Activated T-cell treated with anti-CD3 and anti-CD28 coated beads, Interleukin-2, amount 50 U/mL, for 1 hour (primary cell): ENCODE data around the gene APOL4.
"Not testable (repeated sequence)": the region's sequence is repeated elsewhere in the genome, so short reads cannot be mapped to it uniquely, and the experiment has no call there.

Source experiments
- DNase-seq: peaks from one replicate; pipeline ENCODE4 v3.0.0-alpha.2; 2020

The APOL4 gene

DNA sequence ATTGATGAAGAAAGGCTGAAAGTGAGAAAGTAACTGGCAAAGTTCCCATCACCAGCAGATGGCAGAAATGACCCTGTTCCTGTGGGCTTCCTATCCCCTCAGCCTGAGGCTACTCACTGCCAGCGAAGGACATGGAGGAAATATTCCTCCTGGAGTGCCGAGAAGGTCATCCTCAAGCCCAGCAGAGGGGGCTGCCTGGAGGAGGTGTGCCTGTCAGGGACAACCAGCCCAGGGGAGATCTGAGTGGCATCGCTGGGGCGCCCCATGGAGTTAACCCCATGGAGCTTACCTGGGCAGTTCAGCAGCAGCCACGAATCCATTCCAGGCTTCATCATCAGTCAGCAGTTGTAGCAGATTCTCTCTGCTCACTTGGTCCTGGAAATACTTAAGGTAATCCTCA, 29.4 kb upstream of the APOL4 start:
- not testable (repeated sequence) for DNase-seq

- not testable (repeated sequence) for DNase-seq
Observed at GRCh38 chr22:36229649-36230048, 28.0 kb upstream of the APOL4 start.

- DNase-seq = no peak
Observed at GRCh38 chr22:36228944-36229343, 27.3 kb upstream of the APOL4 start.

DNA sequence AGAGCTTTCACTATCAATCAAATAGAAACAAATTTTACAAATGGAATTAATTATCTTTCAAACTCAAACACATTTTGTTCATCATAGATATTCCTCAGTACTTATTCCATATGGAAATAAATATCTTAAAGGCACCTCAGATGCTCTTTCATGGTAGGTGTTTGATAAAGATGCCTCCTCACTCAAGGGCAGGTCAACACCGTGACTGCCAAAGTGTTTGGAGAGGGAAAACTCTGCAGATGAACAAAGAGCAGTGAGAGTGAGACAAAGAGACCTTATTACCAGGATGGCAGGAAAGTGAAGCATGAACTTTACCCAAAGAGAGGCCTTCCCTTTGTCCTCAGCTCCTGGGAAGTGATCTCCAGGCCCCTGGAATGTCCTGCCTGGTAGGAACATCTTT, 26.8 kb upstream of the APOL4 start:
- not testable (repeated sequence) for DNase-seq

DNA sequence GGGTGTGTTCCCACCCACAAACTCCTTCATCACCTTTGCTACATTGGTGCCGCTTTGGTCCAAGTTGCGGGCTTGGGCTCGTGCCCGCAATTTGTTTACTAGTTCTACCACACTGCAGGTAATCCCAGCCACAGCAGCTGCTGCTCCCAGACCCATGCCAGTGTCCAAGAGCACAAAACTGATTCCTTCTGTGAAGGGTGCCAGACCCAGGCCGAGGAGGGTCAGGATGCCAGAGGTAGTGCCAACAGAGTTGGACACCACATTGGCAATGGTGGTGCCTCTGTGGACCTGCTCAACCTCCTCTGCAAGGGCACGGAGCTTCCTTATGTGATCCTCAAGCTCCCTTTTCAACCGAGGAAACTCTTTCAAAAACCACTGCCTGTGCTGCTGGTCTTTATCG, 26.2 kb upstream of the APOL4 start:
- no peak for DNase-seq

DNA sequence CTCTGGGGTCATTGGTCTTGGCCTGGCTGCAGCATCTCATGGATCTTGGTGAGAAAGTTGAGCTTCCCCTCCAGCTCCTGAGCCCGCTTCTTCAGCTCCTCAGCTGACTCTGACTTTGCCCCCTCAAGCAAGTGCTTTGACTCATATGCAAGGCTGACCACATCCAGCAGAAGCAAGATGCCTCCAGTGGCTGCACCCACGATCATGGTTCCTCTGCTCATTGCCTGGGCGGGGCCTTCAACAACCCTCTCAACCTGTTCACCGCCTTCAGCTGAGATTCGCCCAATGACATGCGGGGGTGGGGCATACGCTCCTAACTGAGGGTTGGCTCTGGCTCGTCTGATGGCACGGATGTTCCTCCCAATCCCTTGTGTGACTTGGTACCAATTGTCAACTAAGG, 25.8 kb upstream of the APOL4 start:
- DNase-seq = no peak

DNA sequence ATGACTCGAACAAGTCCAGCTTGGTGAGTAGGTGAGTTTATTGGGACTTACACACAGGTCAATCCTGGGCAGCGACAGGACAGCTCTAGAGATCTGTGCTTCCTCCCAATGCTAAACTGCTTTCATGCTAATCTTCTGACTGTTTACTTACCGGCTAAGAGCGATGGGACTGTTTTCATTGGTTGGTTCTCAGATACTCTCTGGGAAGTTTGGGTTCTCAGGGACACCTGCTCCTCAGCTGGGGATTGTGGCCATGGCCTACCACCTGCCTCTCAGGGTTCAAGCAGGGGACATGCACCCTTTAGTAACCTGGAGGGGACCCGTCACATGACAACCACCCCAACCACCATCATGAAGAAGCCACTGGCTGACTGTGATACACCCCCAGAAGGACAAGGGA, 24.6 kb upstream of the APOL4 start:
- DNase-seq = no peak

DNA sequence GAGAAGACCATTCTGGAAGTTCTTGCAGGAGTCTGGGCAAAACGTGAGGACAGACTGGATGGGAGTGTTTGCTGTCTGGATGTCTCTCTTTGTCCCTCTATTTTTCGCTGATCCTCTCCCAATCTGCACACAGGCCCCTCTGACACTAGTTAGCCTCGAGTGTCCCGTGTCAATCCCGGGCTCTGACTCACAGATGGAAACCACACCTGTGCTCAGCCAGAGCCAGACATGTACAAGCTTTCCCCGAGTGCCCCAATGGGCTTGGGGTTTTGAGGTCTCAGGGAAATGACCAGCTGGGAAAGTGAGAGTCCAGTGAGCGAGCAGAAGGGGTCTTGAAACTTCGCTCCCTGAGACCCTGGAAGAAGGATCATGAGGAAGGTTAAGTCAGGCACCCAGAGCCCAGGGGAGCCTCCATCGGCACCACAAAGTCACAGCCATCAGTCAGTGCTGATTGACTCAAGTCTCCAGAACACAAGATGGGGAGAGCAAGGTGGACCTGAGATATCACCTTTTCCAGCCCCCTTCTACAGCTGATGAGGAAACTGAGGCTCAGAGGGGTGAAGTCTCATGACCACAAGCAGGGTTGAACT, 23.8 kb upstream of the APOL4 start:
- DNase-seq = no peak

DNA sequence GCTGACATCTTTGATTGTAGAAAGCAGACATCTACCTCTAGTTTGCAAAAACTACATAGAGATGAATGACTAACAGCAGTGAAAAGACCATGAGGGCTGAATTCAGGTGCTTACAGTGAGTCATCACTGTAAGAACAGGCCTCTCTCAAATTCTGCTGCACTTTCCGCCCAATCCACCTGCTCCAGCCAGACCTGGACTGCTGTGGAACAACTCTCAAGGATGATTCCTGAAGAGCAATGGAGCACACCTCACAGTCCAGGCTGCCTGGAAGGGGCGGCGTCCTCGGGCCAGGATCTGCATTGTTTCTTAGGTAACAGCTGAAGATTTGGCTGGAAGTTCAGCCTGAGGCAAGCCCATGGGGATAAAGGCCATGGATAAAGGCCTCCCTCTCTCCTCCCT, 22.6 kb upstream of the APOL4 start:
- no peak for DNase-seq

DNA sequence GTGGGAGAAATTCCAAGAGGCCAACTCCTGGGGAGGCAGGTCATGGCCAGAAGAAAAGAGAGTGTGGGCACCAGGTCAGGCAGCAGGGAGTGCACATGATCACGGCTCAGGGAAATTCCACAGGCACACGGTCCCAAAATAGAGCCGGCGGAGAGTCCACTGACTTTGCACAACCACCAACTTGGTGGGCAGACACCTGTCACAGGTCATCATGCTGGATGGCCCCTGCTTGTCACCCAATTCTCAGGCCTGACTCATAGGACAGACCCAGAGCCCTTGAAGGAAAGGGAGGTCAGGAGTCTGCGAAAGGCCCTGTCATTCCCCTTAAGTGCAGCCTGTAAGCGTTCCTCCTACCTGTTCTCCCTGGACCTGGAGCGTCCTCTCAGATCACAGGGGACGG, 21.9 kb upstream of the APOL4 start:
- no peak for DNase-seq

DNA sequence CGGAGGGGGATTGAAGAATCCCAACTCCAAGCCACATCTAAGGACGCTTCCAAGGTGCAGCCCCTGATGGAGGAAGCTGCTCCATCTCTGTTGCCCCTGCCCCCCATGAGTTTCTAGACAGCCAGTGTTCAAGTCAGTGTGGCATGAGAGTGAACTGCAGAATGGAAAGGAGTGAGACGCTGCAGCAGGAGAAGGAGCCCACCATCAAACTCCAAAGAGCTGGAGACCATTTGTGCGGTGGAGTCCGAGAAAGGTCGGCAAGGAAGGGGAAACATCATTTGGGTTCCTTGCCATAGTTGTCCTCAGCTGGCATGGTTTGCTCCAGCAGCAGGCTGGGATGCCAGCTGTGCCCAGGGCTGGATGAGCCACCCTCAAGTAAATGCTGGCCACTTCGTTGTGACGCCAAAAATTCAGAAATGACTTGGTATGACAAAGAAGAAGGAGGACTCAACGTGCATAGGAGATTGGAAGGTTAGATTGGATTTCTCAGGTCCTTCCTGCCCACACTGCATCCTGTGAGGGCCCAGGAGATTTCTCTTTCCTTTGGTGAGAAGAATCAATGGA, 21.4 kb upstream of the APOL4 start:
- no peak for DNase-seq

DNA sequence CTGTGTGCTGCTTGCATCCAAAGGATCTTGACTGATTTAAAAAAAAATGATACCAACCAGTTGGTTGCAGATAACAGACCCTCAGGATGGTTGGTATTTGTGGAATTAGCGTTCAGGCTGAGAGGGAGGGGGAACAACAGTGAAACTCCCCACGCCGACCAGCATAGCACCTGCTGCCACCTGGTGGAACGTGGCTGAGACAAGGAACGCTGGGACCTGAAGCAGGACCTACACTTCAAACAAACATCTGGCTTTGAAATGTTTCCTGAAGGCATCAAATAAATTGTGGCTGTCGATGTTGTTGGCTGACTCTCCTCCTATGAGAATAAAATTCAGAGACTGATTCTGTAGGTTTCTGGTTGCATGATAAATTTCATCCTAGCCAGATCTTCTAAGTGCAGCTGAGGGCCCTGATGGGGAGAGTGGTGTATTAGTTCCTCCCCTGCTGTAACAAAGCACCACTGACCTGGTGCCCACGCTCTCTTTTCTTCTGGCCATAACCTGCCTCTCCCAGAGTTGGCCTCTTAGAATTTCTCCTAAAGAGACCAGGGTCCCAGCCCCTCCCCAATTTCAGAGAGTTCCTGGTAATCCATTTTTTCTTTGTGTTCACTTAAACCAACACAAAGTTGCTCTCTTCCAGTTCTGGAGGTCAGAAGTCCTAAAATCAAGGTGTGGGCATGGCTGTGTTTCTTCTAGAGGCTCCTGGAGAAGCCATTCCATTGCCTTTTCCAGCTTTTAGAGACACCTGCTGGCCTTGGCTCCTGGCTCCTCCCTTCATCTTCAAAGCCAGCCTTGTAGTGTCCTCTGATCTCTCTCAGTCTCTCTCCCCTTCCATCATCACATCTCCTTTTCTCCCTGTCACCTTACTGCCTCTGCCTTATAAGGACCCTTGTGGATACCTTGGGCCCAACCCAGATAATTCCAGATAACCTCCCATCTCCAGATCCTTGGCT, 20.5 kb upstream of the APOL4 start:
- peak; percentile 63 for DNase-seq

DNA sequence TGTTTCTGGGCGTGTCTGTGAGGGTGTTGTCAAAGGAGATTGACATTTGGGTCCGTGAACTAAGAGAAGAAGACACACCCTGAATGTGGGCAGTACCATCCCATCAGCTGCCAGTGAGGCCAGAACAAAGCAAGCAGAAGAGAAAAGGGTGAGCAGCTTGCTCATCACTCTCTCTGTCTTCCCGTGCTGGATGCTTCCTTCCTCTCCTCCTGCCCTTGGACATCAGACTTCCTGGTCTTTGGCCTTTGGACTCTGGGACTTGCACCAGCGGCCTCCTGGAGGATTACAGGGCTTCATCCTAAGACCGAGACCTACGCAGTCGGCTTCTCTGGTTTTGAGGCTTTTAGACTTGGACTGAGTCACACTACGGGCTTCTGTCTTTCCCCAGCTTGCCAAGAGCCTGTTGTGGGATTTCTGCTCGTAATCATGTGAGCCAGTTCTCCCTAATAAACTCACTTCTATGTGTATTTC, 18.9 kb upstream of the APOL4 start:
- DNase-seq = no peak

DNA sequence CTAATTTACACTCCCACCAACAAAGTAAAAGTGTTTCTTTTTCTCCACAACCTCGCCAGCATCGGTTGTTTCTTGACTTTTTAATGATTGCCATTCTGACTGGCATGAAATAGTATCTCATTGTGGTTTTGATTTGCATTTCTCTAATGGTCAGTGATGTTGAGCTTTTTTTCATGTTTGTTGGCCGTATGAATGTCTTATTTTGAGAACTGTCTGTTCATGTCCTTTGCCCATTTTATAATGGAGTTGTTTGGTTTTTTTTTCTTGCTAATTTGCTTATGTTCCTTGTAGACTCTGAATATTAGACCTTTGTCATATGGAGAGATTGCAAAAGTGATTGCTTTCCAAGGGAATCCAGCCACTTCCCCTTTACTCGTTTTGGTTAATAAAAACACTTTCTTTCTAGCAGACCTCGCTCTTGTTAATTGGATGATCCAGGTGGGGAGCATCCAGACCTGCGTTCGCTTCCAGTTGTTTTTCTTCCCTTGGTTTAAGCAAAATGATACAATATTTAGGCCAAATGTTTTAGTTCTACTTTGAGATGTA, 17.1 kb upstream of the APOL4 start:
- DNase-seq = no peak

DNA sequence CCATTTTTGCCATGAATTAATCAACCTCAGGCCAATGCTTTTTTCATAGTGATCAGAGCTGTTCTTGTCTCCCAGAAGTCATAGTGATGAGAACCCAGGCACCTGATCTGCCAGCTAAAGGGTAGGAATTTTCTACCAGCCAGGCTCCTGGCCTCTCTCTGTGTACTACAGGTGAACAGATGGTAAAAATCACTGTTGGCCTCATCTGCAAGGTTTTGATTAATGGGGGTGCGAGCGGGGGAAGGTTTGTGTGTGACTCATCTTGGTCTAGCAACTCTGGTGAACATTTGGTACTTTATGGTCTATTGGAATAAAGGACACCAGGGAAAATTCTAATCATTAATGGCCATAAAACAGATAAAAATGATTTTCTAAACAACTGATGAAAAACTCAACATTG, 14.4 kb upstream of the APOL4 start:
- DNase-seq = no peak

GRCh38 chr22:36213586-36213985, 12.0 kb upstream of the APOL4 start:
- DNase-seq = no peak

- no peak for DNase-seq
Observed at GRCh38 chr22:36212901-36213300, 11.3 kb upstream of the APOL4 start.

GRCh38 chr22:36211237-36211861, 9.7 kb upstream of the APOL4 start:
- no peak for DNase-seq

- DNase-seq = no peak
Observed at GRCh38 chr22:36210224-36210623, 8.6 kb upstream of the APOL4 start.

DNA sequence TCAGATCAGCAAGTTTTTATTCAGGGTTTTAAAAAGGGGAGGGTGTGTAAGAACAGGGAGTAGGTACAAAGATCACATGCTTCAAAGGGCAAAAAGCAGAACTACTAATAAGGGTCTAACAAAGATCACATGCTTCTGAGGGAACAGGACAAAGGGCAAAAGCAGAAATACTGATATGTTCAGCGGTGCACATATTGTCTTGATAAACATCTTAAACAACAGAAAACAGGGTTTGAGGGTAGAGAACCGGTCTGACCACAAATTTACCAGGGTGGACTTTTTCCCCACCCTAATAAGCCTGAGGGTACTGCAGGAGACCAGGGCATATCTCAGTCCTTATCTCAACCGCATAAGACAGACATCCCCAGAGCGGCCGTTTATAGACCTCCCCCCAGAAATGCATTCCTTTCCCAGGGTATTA, 7.9 kb upstream of the APOL4 start:
- not testable (repeated sequence) for DNase-seq

- DNase-seq = no peak
Observed at GRCh38 chr22:36208914-36209313, 7.3 kb upstream of the APOL4 start.

- DNase-seq = no peak
Observed at GRCh38 chr22:36208162-36208765, 6.7 kb upstream of the APOL4 start.

DNA sequence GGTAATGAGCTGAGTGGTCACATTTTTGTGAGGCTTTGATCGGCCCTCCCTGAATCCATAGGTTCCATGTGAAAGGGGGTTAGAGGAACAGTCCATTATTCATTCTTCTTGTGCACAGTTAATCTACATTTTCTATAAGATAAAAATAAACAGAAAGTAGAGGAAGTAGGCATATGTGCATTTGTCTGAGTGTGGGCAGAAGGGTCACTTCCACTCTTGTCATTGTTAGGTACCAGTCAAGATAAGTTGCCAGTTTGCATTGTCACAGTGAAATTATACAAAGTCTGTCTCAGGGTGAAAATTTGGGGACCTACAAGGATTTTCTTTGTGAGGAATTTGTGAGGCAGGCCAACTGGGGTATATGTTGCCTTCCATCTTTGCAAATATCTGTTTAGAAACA, 4.6 kb upstream of the APOL4 start:
- DNase-seq = no peak
